Glutamatergic neuron (in vitro differentiated cells): ENCODE measurements around the gene GSAP. TPM values are rescaled to one million over a fixed set of nuclear protein-coding genes. Genes with fewer than 3 reads are reported as not detected.
"Not testable (repeated sequence)": the region's sequence is repeated elsewhere in the genome, so short reads cannot be mapped to it uniquely, and the experiment has no call there.

ENCODE experiments used
- DNase-seq: peaks from one replicate; pipeline ENCODE4 v3.0.0; 2022
- H3K27ac Mint-ChIP-seq: one replicate; pipeline ENCODE4 v1.8.0; 2020; ENCODE audit warnings: mild to moderate bottlenecking, mixed read lengths, inconsistent platforms; ENCODE audit not compliant: unreplicated experiment
- H3K27me3 Mint-ChIP-seq: one replicate; pipeline ENCODE4 v1.8.0; 2020; ENCODE audit warnings: mild to moderate bottlenecking, moderate library complexity, mixed read lengths, inconsistent platforms; ENCODE audit not compliant: unreplicated experiment
- H3K36me3 Mint-ChIP-seq: one replicate; pipeline ENCODE4 v1.8.0; 2020; ENCODE audit warnings: mild to moderate bottlenecking, mixed read lengths, inconsistent platforms; ENCODE audit not compliant: unreplicated experiment
- H3K4me1 Mint-ChIP-seq: one replicate; pipeline ENCODE4 v1.8.0; 2020; ENCODE audit warnings: mild to moderate bottlenecking, low read depth, mixed read lengths, inconsistent platforms; ENCODE audit not compliant: unreplicated experiment
- H3K4me3 Mint-ChIP-seq: one replicate; pipeline ENCODE4 v1.8.0; 2020; ENCODE audit warnings: mild to moderate bottlenecking, mixed read lengths, inconsistent platforms; ENCODE audit not compliant: unreplicated experiment
- H3K9me3 Mint-ChIP-seq: one replicate; pipeline ENCODE4 v1.8.0; 2020; ENCODE audit warnings: mild to moderate bottlenecking, moderate library complexity, mixed read lengths, inconsistent platforms; ENCODE audit not compliant: unreplicated experiment
- total RNA-seq: library from RNA; stranded (reverse); fragmentation: NEBNext Ultra II Directional; extraction: Animal tissue kit (Norgen Biotek cat#: 25700); gene quantifications from one replicate; pipeline ENCODE4 v1.2.1, GENCODE V29; 2021; ENCODE audit not compliant: unreplicated experiment
- TF ChIP-seq, protein P1 (sequence below): fragments of 200-600 bp; sonication (generic); IDR thresholded peaks from one replicate; pipeline ENCODE4 v1.5.0; 2021; ENCODE audit not compliant: partially characterized antibody, unreplicated experiment

Gene GSAP
- total RNA-seq, 1 donor from 2014 or later = 0.76 TPM

- H3K36me3 Mint-ChIP-seq = peaks cover 8% of the 10 kb centered on the region
- peaks cover 2% of the 10 kb centered on the region for H3K4me1 Mint-ChIP-seq
- no peak overlapping the region for H3K27ac Mint-ChIP-seq
- no peaks in the 10 kb centered on the region for H3K27me3 Mint-ChIP-seq
- H3K9me3 Mint-ChIP-seq = peaks cover 3% of the 10 kb centered on the region
- TF ChIP-seq, protein P1, sequence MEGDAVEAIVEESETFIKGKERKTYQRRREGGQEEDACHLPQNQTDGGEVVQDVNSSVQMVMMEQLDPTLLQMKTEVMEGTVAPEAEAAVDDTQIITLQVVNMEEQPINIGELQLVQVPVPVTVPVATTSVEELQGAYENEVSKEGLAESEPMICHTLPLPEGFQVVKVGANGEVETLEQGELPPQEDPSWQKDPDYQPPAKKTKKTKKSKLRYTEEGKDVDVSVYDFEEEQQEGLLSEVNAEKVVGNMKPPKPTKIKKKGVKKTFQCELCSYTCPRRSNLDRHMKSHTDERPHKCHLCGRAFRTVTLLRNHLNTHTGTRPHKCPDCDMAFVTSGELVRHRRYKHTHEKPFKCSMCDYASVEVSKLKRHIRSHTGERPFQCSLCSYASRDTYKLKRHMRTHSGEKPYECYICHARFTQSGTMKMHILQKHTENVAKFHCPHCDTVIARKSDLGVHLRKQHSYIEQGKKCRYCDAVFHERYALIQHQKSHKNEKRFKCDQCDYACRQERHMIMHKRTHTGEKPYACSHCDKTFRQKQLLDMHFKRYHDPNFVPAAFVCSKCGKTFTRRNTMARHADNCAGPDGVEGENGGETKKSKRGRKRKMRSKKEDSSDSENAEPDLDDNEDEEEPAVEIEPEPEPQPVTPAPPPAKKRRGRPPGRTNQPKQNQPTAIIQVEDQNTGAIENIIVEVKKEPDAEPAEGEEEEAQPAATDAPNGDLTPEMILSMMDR = no peak
- no peak for DNase-seq
- no peak overlapping the region for H3K4me3 Mint-ChIP-seq
Observed at GRCh38 chr7:77337456-77337990, 78.6 kb downstream of the GSAP start.

GRCh38 chr7:77335581-77335980, 80.6 kb downstream of the GSAP start:
- peaks cover 8% of the 10 kb centered on the region for H3K4me1 Mint-ChIP-seq
- H3K4me3 Mint-ChIP-seq = no peak overlapping the region
- peaks cover 6% of the 10 kb centered on the region for H3K9me3 Mint-ChIP-seq
- TF ChIP-seq, protein P1 = no peak
- peaks cover 7% of the 10 kb centered on the region for H3K36me3 Mint-ChIP-seq
- no peak overlapping the region for H3K27ac Mint-ChIP-seq
- no peaks in the 10 kb centered on the region for H3K27me3 Mint-ChIP-seq
- no peak for DNase-seq

GRCh38 chr7:77334039-77334438, 82.1 kb downstream of the GSAP start:
- H3K36me3 Mint-ChIP-seq, H3K27me3 Mint-ChIP-seq, H3K9me3 Mint-ChIP-seq, H3K27ac Mint-ChIP-seq, DNase-seq, H3K4me3 Mint-ChIP-seq: not testable (repeated sequence)
- H3K4me1 Mint-ChIP-seq = peaks cover 16% of the 10 kb centered on the region

- no peaks in the 10 kb centered on the region for H3K27me3 Mint-ChIP-seq
- no peaks in the 10 kb centered on the region for H3K36me3 Mint-ChIP-seq
- H3K27ac Mint-ChIP-seq = peak overlapping the region; percentile 90
- TF ChIP-seq, protein P1 = peak; percentile 49
- peaks cover 4% of the 10 kb centered on the region for H3K9me3 Mint-ChIP-seq
- peak overlapping the region; percentile 35 for H3K4me3 Mint-ChIP-seq
- peak; percentile 62 for DNase-seq
- peaks cover 16% of the 10 kb centered on the region for H3K4me1 Mint-ChIP-seq
Observed at GRCh38 chr7:77331938-77332695, 84.0 kb downstream of the GSAP start.

DNA sequence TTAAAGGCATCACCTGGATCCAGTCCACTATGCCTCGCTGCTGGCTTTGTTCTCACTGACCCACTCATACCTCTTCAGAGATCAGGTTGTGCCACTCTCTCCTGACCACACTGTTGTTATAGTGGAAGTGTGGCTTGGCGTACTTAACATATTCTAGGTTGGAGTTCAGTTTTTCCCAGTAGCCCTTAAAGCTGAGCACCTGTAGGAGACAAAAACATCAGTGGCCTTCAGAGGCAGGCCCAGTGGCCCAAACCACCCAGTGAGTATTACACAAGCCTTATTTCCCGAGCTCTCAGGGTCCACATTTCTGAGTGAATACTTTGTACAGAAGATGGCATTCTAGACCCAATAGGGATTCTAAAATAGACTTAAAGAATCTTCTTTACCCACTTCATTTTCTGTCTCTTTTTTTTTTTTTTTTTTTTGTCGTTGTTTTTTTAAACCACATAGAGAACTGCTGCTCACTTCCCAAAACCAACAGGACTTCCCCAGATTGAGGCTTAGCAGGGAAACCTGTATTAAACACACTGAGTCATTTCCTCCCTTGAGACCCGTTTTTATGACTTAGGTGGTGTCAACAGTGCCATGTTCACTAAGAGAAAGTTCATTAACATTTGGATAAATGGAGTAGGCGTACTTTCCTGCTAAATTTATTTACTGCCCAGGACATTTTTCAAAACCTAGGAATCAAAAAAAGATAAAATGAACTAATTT, 85.8 kb downstream of the GSAP start:
- H3K36me3 Mint-ChIP-seq = no peaks in the 10 kb centered on the region
- TF ChIP-seq, protein P1 = no peak
- H3K9me3 Mint-ChIP-seq = peaks cover 4% of the 10 kb centered on the region
- peaks cover 16% of the 10 kb centered on the region for H3K4me1 Mint-ChIP-seq
- no peak overlapping the region for H3K27ac Mint-ChIP-seq
- no peak for DNase-seq
- H3K4me3 Mint-ChIP-seq = no peak overlapping the region
- H3K27me3 Mint-ChIP-seq = no peaks in the 10 kb centered on the region
